GM23248 (cell line): ENCODE measurements around the gene URB2.

Experiments
- EZH2 ChIP-seq: fragments of 200-600 bp; sonication (generic); IDR thresholded peaks from 2 replicates; pipeline ENCODE4 v1.6.1; 2018; ENCODE audit warnings: antibody characterized with exemption, mild to moderate bottlenecking; ENCODE audit not compliant: insufficient read depth, poor library complexity, severe bottlenecking
- EZH2phosphoT487 ChIP-seq: fragments of 200-600 bp; sonication (generic); IDR thresholded peaks from 2 replicates; pipeline ENCODE4 v1.6.1; 2018; ENCODE audit warnings: antibody characterized with exemption, moderate library complexity, mild to moderate bottlenecking, low read depth; ENCODE audit not compliant: insufficient read depth

DNA sequence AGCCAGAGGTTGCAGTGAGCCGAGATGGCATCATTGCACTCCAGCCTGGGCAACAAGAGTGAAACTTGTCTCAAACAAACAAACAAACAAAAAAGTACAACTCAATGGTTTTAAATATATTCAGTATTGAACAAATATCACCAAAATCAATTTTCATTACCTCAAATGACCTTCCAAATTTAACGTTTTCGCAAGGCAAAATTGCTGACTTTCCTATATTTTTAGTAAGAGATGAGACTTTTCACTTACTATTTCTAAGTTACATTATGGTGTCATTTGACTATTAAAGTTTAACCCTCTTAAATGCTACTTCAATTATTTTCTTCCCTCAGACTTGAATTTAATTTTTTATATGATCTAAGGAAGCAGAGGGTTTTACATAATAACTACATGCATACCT lies 44.6 kb upstream of the URB2 start:
- TF ChIP-seq EZH2phosphoT487: no peak
- no peak for TF ChIP-seq EZH2
